H9 (cell line): ENCODE data around the gene RGS6. TPM values are rescaled to one million over a fixed set of nuclear protein-coding genes. Genes with fewer than 3 reads are reported as not detected.
A peak's percentile ranks its signal among the peaks of the same experiment; 100 is the strongest.

ENCODE experiments used
- DNase-seq: peaks from one replicate; pipeline ENCODE4 v3.0.0-alpha.2; 2017
- H2AFZ ChIP-seq: one replicate; pipeline ENCODE4 v1.6.1; 2013; ENCODE audit warnings: mild to moderate bottlenecking, low read length, control low read depth, moderate library complexity
- H2AK5ac ChIP-seq: 2 replicates; pipeline ENCODE4 v1.6.1; 2013; ENCODE audit warnings: low read length, control low read depth, mixed read lengths; ENCODE audit not compliant: insufficient read length
- H2BK120ac ChIP-seq: one replicate; pipeline ENCODE4 v1.6.1; 2013; ENCODE audit warnings: low read depth, mild to moderate bottlenecking, low read length, control low read depth, inconsistent platforms; ENCODE audit not compliant: poor library complexity, severe bottlenecking
- H2BK12ac ChIP-seq: 2 replicates; pipeline ENCODE4 v1.6.1; 2013; ENCODE audit warnings: low read length, control low read depth, mixed read lengths, low read depth; ENCODE audit not compliant: insufficient read length
- H2BK15ac ChIP-seq: 2 replicates; pipeline ENCODE4 v1.6.1; 2013; ENCODE audit warnings: low read depth, low read length, control low read depth
- H2BK20ac ChIP-seq: one replicate; pipeline ENCODE4 v1.6.1; 2013; ENCODE audit warnings: low read depth, mild to moderate bottlenecking, low read length, control low read depth, inconsistent platforms; ENCODE audit not compliant: poor library complexity, severe bottlenecking
- H2BK5ac ChIP-seq: 2 replicates; pipeline ENCODE4 v1.6.1; 2013; ENCODE audit warnings: low read length, control low read depth, mixed read lengths; ENCODE audit not compliant: insufficient read length
- H3K14ac ChIP-seq: 2 replicates; pipeline ENCODE4 v1.6.1; 2013; ENCODE audit warnings: low read length, control low read depth; ENCODE audit not compliant: insufficient read depth
- H3K18ac ChIP-seq: 2 replicates; pipeline ENCODE4 v1.6.1; 2013; ENCODE audit warnings: low read depth, mild to moderate bottlenecking, mixed read lengths, low read length, control low read depth; ENCODE audit not compliant: insufficient read length
- H3K23ac ChIP-seq: 2 replicates; pipeline ENCODE4 v1.6.1; 2013; ENCODE audit warnings: low read length, control low read depth, mixed read lengths, low read depth; ENCODE audit not compliant: insufficient read length
- H3K23me2 ChIP-seq: 2 replicates; pipeline ENCODE4 v1.6.1; 2013; ENCODE audit warnings: low read depth, mild to moderate bottlenecking, mixed read lengths, low read length, control low read depth; ENCODE audit not compliant: insufficient read length, poor library complexity, severe bottlenecking
- H3K27ac ChIP-seq: 2 replicates; pipeline ENCODE4 v1.5.1; 2013; ENCODE audit warnings: low read length, control low read depth, mixed read lengths, low read depth; ENCODE audit not compliant: insufficient read length
- H3K27me3 ChIP-seq: 2 replicates; pipeline ENCODE4 v1.6.1; 2013; ENCODE audit warnings: low read length, control low read depth, inconsistent platforms; ENCODE audit not compliant: insufficient read depth
- H3K4ac ChIP-seq: 2 replicates; pipeline ENCODE4 v1.6.1; 2013; ENCODE audit warnings: low read depth, mild to moderate bottlenecking, control low read depth, inconsistent platforms, low read length, moderate library complexity
- H3K4me1 ChIP-seq: 2 replicates; pipeline ENCODE4 v1.6.1; 2013; ENCODE audit warnings: low read length, control low read depth, inconsistent platforms; ENCODE audit not compliant: insufficient read depth
- H3K4me2 ChIP-seq: 2 replicates; pipeline ENCODE4 v1.6.1; 2013; ENCODE audit warnings: low read length, control low read depth, mixed read lengths; ENCODE audit not compliant: insufficient read length, insufficient read depth
- H3K56ac ChIP-seq: 2 replicates; pipeline ENCODE4 v1.6.1; 2013; ENCODE audit warnings: low read depth, mild to moderate bottlenecking, mixed read lengths, low read length, control low read depth; ENCODE audit not compliant: insufficient read length
- H3K79me1 ChIP-seq: 2 replicates; pipeline ENCODE4 v1.6.1; 2013; ENCODE audit warnings: low read depth, mild to moderate bottlenecking, moderate library complexity, low read length, control low read depth, inconsistent platforms; ENCODE audit not compliant: insufficient read depth, poor library complexity, severe bottlenecking
- H3K79me2 ChIP-seq: 2 replicates; pipeline ENCODE4 v1.6.1; 2013; ENCODE audit warnings: low read length, control low read depth, inconsistent platforms; ENCODE audit not compliant: insufficient read depth
- H3K9ac ChIP-seq: 2 replicates; pipeline ENCODE4 v1.6.1; 2013; ENCODE audit warnings: low read length, control low read depth, mixed read lengths; ENCODE audit not compliant: insufficient read length; ENCODE audit errors: extremely low read depth
- H3K9me3 ChIP-seq: one replicate; pipeline ENCODE4 v1.6.1; 2013; ENCODE audit warnings: low read depth, low read length, inconsistent platforms; ENCODE audit not compliant: control insufficient read depth
- H3T11ph ChIP-seq: one replicate; pipeline ENCODE4 v1.6.1; 2013; ENCODE audit warnings: mild to moderate bottlenecking, low read length, control low read depth, inconsistent platforms
- H4K20me1 ChIP-seq: one replicate; pipeline ENCODE4 v1.6.1; 2013; ENCODE audit not compliant: control insufficient read depth, insufficient read length, insufficient read depth
- H4K5ac ChIP-seq: 2 replicates; pipeline ENCODE4 v1.6.1; 2013; ENCODE audit warnings: low read depth, mild to moderate bottlenecking, mixed read lengths, low read length, control low read depth; ENCODE audit not compliant: insufficient read length
- H4K8ac ChIP-seq: replicated peaks from 2 replicates; pipeline ENCODE4 v1.6.1; 2013; ENCODE audit warnings: low read length, control low read depth, mixed read lengths, low read depth; ENCODE audit not compliant: insufficient read length
- H4K91ac ChIP-seq: 2 replicates; pipeline ENCODE4 v1.6.1; 2013; ENCODE audit warnings: low read depth, mild to moderate bottlenecking, moderate library complexity, mixed read lengths, low read length, control low read depth; ENCODE audit not compliant: insufficient read length
- H3K27ac Mint-ChIP-seq, 3 experiments: 2 replicates in 2 of 3; 3 replicates in 1 of 3; pipeline ENCODE4 v1.8.0; 2020 to 2021; ENCODE audit warnings: mixed read lengths in 3 of 3, mild to moderate bottlenecking in 1 of 3, moderate library complexity in 1 of 3
- H3K27me3 Mint-ChIP-seq: 2 replicates; pipeline ENCODE4 v1.8.0; 2021; ENCODE audit warnings: low read depth, mild to moderate bottlenecking, moderate library complexity, mixed read lengths
- H3K36me3 Mint-ChIP-seq, 3 experiments: 2 replicates in 2 of 3; 3 replicates in 1 of 3; pipeline ENCODE4 v1.8.0; 2020 to 2021; ENCODE audit warnings: low read depth in 3 of 3, mixed read lengths in 3 of 3; ENCODE audit not compliant: insufficient read depth in 1 of 3
- H3K4me1 Mint-ChIP-seq, 2 experiments: 2 replicates each; pipeline ENCODE4 v1.8.0; 2020; ENCODE audit warnings: mixed read lengths in 2 of 2
- H3K4me3 Mint-ChIP-seq, 2 experiments: 2 replicates in 1 of 2; 3 replicates in 1 of 2; pipeline ENCODE4 v1.8.0; 2020 to 2021; ENCODE audit warnings: mild to moderate bottlenecking in 2 of 2, mixed read lengths in 2 of 2, moderate library complexity in 1 of 2
- H3K9me3 Mint-ChIP-seq, 2 experiments: 2 replicates in 1 of 2; 3 replicates in 1 of 2; pipeline ENCODE4 v1.8.0; 2020; ENCODE audit warnings: mild to moderate bottlenecking in 2 of 2, mixed read lengths in 2 of 2, moderate library complexity in 1 of 2
- WGBS: extraction: QIAGEN DNeasy Blood & Tissue Kit; methylation state at CpG from one replicate; pipeline ENCODE4 v1.1.7; 2013; ENCODE audit warnings: missing lambda C conversion rate, low lambda C conversion rate, mixed read lengths; ENCODE audit not compliant: insufficient read length; ENCODE audit errors: extremely low coverage; 5-methylcytosine and 5-hydroxymethylcytosine counted together
- total RNA-seq: library from RNA; stranded (reverse); gene quantifications from 2 replicates; pipeline ENCODE4 v1.2.1, GENCODE V29; 2021
- TF ChIP-seq, protein P1 (sequence below): fragments of 200-600 bp; sonication (generic); conservative IDR thresholded peaks from 3 replicates; pipeline ENCODE4 v1.8.0; 2021; ENCODE audit warnings: antibody characterized with exemption, mild to moderate bottlenecking

The RGS6 gene
- total RNA-seq, 1 experiment from 2014 or later: 3.0 TPM

DNA sequence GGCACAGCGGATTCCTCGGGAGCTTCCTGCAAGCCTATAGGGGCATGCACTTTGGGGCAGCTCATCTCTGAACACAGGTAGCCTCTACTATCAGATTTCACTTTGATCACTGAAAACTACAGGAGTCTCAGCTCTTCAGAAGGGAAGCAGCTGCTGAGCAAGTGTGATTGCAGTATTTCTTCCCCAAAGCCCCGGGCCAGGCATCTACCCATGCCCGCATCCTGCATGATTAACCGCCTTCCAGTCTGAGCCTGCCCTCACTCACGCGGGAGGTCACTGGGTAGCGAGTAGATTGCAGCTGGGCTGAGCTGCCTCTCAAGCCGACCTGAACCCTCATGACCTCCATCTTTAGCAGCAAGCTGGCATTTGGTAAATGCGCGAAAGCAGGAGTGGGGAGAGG is 627.0 kb downstream of the RGS6 start:
- no peak overlapping the region for H2BK12ac ChIP-seq
- H3K4ac ChIP-seq: no peak overlapping the region
- H2AFZ ChIP-seq: no peak overlapping the region
- H3K23ac ChIP-seq: no peak overlapping the region
- H3K23me2 ChIP-seq: no peaks in the 10 kb centered on the region
- H2BK120ac ChIP-seq: no peak overlapping the region
- Mint-ChIP-seq H3K4me3 (no peak overlapping the region), H3K9me3 (no peaks in the 10 kb centered on the region), H3K36me3 (no peaks in the 10 kb centered on the region), H3K27ac (no peak overlapping the region), H3K27me3 (peaks cover 2% of the 10 kb centered on the region; the same call in 1 of the 2 replicates), H3K4me1 (peaks cover 27 to 30% of the 10 kb centered on the region in 2 experiments)
- no peak overlapping the region for H3K27ac ChIP-seq
- no peak overlapping the region for H3K18ac ChIP-seq
- H3K4me1 ChIP-seq: peaks cover 7% of the 10 kb centered on the region; the same call in 1 of the 2 replicates
- H3K56ac ChIP-seq: no peak overlapping the region
- no peak overlapping the region for H2BK5ac ChIP-seq
- no peak for DNase-seq
- no peak overlapping the region for H2AK5ac ChIP-seq
- no peak overlapping the region for H4K5ac ChIP-seq
- no peak overlapping the region for H2BK15ac ChIP-seq
- peak overlapping the region; percentile 35; the same call in 1 of the 2 replicates for H3K14ac ChIP-seq
- WGBS: no CpG with 5 or more reads among the region's 11 CpGs
- H3K4me2 ChIP-seq: no peak overlapping the region
- no peaks in the 10 kb centered on the region for H3K79me1 ChIP-seq
- H4K8ac ChIP-seq: no peak overlapping the region
- no peaks in the 10 kb centered on the region for H4K20me1 ChIP-seq
- H3T11ph ChIP-seq: no peak overlapping the region
- H3K9ac ChIP-seq: no peak overlapping the region
- H3K9me3 ChIP-seq: no peaks in the 10 kb centered on the region
- no peak overlapping the region for H4K91ac ChIP-seq
- H2BK20ac ChIP-seq: no peak overlapping the region
- no peaks in the 10 kb centered on the region for H3K27me3 ChIP-seq
- no peaks in the 10 kb centered on the region for H3K79me2 ChIP-seq
- TF ChIP-seq, protein P1, sequence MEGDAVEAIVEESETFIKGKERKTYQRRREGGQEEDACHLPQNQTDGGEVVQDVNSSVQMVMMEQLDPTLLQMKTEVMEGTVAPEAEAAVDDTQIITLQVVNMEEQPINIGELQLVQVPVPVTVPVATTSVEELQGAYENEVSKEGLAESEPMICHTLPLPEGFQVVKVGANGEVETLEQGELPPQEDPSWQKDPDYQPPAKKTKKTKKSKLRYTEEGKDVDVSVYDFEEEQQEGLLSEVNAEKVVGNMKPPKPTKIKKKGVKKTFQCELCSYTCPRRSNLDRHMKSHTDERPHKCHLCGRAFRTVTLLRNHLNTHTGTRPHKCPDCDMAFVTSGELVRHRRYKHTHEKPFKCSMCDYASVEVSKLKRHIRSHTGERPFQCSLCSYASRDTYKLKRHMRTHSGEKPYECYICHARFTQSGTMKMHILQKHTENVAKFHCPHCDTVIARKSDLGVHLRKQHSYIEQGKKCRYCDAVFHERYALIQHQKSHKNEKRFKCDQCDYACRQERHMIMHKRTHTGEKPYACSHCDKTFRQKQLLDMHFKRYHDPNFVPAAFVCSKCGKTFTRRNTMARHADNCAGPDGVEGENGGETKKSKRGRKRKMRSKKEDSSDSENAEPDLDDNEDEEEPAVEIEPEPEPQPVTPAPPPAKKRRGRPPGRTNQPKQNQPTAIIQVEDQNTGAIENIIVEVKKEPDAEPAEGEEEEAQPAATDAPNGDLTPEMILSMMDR: no peak
